T47D (cell line): ENCODE data around the gene CRYBA2.

Experiments used
- DNase-seq, 2 experiments: peaks; one replicate each; pipeline versions ENCODE4 v3.0.0 to v3.0.0-alpha.2; 2011 to 2012; ENCODE audit warnings: low read depth in 1 of 2, low spot score in 1 of 2
- JUND ChIP-seq: IDR thresholded peaks from 2 replicates; pipeline ENCODE4 v1.6.1; 2012; ENCODE audit warnings: low read depth
- in situ Hi-C: cut with HindIII; loops from 2 replicates; pipeline ENCODE4 v1.10.0; 2016; ENCODE audit warnings: low sequenced_read_pairs, low pct_unique_long_range_greater_than_20kb

The CRYBA2 gene

DNA sequence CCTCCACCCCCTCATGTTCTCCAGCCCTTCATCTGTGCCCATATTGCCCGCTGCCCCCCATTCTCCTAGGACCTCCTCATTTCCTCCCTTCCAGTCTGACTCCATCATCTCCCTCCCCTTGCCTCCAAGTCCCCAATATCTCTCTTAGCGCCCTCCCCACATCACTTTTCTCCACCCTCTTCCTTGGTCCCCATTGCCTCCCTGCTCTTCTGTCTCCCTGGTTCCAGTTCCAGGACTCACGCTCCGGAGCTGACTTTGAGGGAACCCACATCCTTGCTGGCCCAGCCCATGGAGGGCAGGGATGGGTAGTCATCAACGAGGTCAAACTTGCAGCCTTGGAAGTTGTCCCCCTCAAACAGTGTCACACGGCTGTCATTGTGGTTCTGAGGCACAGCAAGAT lies 2.6 kb downstream of the CRYBA2 start:
- in situ Hi-C loops = no loop called here
- no peak for TF ChIP-seq JUND
- no peak for DNase-seq

DNA sequence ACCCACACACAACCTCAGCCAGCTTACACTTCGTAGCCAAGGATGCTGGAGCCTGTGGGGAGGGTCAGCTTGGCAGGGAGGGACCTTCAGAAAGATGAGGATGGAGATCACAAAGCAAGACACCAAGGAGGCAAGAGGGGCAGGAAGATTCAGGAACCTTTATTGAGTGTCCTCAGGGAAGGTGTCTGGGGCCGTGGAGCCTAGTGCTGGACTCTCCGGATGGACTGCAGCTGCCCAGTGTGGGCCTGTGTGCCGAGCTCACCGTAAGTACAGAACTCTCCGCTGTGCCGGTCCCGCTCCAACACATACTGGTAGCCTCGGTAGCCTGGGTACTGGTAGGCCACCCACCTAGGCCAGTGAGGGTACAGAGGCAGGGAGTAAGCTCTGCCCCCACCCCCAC lies 3.2 kb downstream of the CRYBA2 start:
- TF ChIP-seq JUND = no peak
- DNase-seq = no peak
- in situ Hi-C loops = no loop called here

DNA sequence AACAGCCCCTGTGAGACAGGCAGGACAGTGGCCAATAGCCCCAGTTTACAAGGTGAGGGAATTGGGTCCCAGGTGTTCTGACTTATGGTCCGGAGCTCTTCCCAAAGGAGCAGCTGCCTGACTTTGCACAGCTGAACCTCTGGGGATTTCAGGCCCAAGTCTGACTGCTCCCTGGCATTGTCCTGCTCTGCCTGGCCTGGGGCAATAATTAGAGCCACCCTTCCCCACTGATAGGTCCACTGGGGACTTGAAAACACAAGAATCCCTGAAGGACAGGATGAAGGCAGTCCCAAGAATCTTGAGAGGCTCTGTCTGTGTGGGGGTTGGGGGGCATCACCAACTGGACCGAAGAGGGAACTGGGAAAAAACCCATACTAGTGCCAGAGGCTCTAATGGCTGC lies 4.6 kb downstream of the CRYBA2 start:
- TF ChIP-seq JUND = no peak
- DNase-seq = no peak
- in situ Hi-C loops = no loop called here

DNA sequence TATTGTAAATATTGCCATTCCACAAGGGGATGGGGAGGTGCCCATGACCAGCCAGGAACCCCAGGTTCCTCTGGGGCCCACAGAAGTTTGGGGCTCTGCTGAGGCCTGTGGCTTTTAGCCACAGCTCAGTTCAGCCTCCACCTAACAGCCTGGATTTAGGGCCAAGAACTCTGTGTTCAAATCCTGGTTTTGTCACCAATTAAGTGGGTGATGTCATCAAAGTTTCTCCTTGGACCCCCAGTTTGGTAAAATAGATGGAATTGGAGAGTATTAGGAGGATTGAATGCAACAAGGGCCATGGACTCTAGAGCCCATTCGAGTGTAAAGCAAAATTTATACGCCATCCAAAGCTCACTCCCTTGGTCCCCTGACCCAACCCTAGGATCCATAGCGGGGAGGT lies 5.1 kb downstream of the CRYBA2 start:
- no peak for TF ChIP-seq JUND
- no peak for DNase-seq
- in situ Hi-C loops = no loop called here

DNA sequence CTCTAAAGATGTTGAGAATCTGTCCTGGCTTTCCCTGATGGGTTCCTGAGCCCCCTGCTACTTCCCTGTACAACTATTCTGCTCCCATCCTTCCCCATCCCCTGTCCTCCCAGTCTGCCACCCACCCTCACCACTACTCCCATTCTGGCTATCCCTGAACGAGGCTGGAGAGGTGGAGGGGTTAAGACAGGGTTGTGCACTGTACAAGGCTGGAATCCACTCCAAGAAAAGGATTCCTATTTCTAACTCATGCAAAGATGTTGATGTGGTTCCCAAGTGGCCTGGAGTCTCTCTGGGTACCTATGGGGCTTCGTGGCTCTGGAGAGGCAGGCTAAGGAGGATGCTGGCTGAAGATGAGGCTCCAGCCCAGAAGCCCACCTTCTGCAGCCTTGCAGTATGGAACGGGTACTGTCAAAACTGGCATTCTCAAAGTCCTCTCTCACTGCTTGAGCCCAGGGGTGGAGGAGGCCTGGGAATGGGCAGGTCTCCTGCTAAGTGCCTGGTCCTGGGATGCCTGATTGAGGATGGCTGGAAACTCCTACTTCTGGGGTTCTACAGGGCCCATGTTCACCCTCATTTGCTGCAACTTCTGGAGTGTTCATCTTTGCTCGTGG lies 7.0 kb downstream of the CRYBA2 start:
- TF ChIP-seq JUND = no peak
- in situ Hi-C loops = no loop called here
- DNase-seq = no peak

DNA sequence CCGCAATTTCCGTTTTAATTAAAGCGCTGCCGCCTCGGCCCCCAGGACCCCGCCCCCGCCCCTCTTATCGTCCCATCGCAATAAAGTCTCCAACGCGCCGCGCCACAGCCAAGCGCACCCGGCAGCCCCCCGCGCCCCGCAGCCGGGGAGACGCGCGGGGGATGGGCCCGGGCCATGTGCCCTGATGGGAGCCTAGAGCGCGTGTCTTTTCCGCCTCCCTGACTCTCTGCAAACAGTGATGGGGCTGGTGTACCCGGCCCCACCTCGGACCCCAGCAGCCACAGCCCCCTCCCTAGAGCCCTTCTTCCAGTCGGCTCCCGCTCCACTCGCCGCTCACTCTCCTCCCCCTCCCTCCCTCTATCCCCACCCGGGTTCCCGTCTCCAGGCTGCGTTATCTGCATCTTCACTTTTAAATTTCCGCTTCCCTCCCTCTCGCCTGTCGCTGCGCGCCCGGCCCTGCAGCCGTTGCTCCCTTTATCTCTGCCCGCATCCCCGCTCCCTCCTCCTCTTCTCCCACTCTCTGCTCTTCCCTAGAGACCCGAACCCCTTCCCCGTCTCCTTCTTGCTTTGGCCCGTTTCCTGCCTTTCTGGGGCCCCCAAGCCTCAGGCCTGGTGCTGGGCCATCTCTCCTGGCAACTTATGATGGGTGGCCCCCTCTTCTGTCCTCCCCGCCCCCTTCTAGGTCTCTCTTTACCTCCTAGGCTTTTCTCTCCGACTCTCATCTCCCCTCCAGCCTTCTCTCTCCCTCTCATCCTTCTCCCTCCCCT lies 7.7 kb downstream of the CRYBA2 start:
- TF ChIP-seq JUND = no peak
- in situ Hi-C loops = no loop called here

DNA sequence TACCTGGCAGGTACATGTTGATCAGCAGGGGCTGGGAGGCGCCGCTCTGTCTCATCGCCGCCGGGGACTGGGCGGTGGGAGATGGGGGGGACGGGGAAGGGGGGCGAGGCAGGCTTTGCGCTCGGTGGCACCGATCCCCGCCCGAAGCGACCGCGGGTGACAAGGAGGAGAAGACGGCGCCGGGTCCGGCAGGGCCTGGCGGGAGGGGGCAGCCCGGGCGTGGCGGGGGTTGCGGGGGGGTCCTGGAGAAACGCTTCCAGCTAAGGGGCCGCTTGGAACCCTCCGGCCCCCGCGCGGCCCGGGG lies 8.2 kb downstream of the CRYBA2 start, which contains the start of gene FEV:
Gene FEV, minus strand, starts transcription at position 164 of the 304 bp plus-strand sequence. Its CDS starts 109 bp downstream, at position 55.
- in situ Hi-C loops = no loop called here
- DNase-seq = no peak
- TF ChIP-seq JUND = no peak

More for the DNA sequence above, 7.7 kb downstream of the CRYBA2 start:
- no peak for DNase-seq

DNA sequence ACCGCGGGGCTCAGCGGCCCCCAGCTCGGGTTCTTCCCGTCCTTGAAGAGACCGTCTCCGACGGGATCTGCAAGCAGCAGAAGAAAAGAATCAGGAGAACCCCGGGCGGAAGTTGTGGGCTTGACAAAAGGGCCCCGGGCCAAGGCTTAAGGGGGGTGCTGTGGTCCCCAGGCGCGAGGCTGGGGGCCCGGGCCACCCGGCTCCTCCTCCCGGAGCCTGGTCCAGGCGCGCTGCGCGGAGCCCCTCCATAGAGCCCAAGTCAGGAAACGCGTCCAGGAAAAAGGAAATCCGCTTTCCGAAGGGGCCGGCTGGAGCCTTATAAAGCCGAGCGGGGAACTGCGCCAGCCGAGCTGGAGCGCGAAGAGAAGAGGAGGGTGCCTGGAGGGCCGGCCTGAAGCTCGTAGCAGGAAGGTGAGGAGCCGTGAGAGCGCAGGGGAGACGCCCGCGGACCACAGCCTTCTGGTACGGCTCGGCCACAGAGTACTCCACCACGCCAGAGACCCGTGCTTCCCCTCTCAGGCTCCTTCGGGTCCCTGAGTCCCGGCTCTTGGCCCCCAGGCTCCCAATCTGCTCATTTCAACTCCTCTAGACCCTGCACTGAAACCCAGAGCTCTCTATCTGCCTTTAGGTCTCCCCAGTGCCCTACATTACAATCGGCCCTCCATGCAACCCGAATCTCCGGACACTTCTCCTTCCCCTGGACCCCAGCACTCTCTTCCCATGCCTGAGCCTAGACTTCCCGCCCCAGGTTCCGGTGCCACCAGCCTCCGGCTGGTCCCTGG lies 8.8 kb downstream of the CRYBA2 start:
- in situ Hi-C loops = no loop called here
- no peak for DNase-seq
- TF ChIP-seq JUND = no peak

DNA sequence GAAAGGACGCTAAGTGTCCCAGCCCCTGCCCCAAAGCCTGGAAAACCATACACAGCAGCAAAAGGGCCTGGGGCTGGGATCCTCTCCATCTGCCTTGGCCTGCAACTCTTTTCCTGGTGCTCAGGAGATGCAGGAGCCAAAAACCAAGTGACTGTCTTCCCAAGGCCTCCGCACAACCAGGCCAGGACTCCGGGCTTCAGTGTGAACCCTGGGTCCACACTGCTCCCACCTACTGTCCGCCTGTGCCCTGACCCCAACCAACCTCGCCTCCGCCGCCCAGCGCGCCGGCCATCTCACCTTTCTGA lies 9.3 kb downstream of the CRYBA2 start:
- no peak for TF ChIP-seq JUND
- in situ Hi-C loops = no loop called here
- no peak for DNase-seq

DNA sequence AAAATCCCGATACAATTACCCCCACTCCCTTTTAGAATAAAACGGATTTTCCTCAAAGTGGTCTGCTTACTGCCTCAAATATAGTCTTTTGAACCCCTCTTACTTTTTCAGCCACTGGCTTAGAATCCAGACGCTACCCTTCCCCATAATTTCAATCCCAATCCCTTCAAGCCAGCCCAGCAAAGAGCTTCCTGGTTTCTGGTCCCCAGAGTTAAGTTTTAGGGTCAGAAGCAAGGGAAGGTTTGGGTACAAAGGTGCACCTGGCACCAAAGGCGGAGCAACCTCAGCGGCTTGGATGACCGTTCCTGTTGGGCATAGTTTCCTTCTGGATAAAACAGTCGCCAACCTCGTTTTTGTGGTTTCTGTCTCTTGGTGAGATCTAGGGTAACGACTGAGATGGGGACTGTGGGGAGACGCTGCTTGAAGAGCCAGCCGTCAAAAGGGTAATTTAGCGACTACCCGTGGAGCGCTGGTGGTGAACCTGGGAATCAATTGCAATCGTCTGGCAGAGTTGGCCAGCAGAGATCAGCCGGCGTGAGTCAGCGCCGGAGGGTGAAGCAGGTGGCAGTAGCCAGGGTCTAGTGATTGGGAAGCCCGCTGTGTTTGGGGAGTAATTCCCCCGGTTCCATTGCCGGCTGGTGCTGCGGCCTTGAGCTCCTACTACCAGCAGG lies 9.8 kb downstream of the CRYBA2 start:
- DNase-seq = no peak
- in situ Hi-C loops = no loop called here
- TF ChIP-seq JUND = no peak

DNA sequence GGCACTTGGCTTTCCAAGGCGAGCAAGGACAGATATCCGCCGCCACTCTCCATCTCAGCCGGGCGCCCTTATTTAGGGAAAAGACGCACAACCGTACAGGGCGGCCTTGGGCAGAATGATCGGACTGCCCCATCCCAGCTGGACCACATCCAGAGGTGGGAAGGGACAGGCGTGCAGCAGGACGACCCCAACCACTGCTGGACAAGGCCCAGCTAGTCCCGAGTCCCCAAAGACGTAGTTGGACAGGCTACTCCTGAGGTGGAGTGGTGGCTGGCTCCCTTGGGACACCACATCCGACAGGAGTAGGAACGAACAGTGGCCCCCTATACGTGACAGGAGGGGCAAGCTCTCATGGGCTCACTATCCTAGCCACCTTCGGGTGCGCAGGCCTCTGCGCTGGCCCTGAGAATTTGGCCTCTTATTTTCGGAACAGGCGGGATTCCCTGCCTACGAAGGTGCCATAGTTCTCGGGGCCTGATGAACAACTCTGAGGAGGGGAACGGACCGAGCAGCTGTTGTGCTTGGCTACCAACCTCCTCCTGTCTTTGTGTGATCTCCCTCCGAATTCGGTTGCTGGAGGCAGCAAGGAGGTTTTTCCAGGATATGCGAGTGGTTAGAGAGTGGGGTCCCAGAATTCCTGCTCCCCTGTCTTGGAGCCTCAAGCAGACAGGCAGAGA lies 10.5 kb downstream of the CRYBA2 start:
- no peak for TF ChIP-seq JUND
- in situ Hi-C loops = no loop called here
- no peak for DNase-seq

DNA sequence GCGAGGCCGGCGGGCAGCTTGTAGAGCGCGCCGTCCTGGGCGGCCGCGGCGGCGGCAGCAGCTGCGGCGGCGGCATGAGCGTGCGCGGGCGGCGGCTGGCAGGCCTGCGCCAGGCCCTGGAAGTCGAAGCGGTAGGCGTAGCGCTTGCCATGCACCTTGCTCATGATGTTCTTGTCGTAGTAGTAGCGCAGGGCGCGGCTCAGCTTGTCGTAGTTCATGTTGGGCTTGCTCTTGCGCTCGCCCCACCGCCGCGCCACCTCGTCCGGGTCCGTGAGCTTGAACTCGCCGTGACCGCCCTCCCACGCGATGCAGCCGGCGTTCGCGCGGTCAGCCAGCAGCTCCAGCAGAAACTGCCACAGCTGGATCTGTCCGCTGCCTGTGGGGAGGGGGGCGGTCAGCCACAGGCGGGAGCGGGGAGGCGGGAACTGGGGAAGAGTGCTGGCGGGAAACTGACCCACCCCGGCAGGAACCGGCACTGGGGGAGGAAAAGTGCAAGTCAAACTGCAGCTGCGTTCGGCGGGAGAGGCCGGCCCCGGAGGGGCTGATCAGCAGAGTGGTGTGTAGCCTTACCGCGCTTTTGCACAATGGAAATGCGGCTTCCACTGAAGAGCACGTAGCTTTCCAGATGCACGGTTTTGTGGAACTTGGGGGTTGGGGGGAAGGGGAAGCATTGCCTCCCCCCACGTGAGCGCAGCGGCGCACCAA lies 11.2 kb downstream of the CRYBA2 start:
- no peak for TF ChIP-seq JUND
- no peak for DNase-seq
- in situ Hi-C loops = no loop called here
